ENCODE measurements around the gene CNN3. TPM values are rescaled to one million over a fixed set of nuclear protein-coding genes. Genes with fewer than 3 reads are reported as not detected.
A peak's percentile ranks its signal among the peaks of the same experiment; 100 is the strongest.

The CNN3 gene
- polyA plus RNA-seq, 1 of the 3 experiments (the other 2 are of a cell fraction) = 204 TPM

GRCh38 chr1:94859174-94859573 is 67.7 kb downstream of the CNN3 start (continued):
- no peak for TF ChIP-seq PBX3 (IDR thresholded peaks at IDR 0.05)
- no peak for TF ChIP-seq MAX (IDR thresholded peaks at IDR 0.05; ENCODE audit: low read depth)
- no peak for TF ChIP-seq TCF12 (IDR thresholded peaks at IDR 0.05)
- no peak for TF ChIP-seq SIN3A (IDR thresholded peaks at IDR 0.05; ENCODE audit: borderline replicate concordance, low read depth, low read length)
- no peak for TF ChIP-seq SMC3 (IDR thresholded peaks at IDR 0.05; ENCODE audit: low read depth, low read length)
- no peak for TF ChIP-seq ELF1 (IDR thresholded peaks at IDR 0.05)
- TF ChIP-seq FOSL2 (IDR thresholded peaks at IDR 0.05; ENCODE audit: borderline replicate concordance, low read depth) = no peak
- TF ChIP-seq RXRA (IDR thresholded peaks at IDR 0.05; ENCODE audit: borderline replicate concordance, low read depth) = no peak

- 56% methylated on average over 2 of the region's 2 CpGs for WGBS (ENCODE audit: low lambda C conversion rate)
- no peak for DNase-seq
- POLR2A ChIA-PET = no interaction called here
Measured at GRCh38 chr1:94858276-94858675, 68.6 kb downstream of the CNN3 start.

GRCh38 chr1:94856868-94857267 is 70.0 kb downstream of the CNN3 start:
- H3K27me3 ChIP-seq (ENCODE audit: insufficient read depth) = no peaks in the 10 kb centered on the region
- POLR2A ChIA-PET = no interaction called here
- CTCF ChIA-PET = interaction anchor here (0.6 to 15.1 kb wide), 10 partner anchors 12 to 821 kb away, joined by 3 to 186 read pairs (median 3); no protein-coding TSS in a partner anchor
- H3K4me3 ChIP-seq (ENCODE audit: low read depth in 2 of 2, low read length in 1 of 2) = no peak overlapping the region
- H3K9me3 ChIP-seq = no peaks in the 10 kb centered on the region
- H3K9me2 ChIP-seq = no peaks in the 10 kb centered on the region
- WGBS (ENCODE audit: low lambda C conversion rate) = 99% methylated on average over 3 of the region's 3 CpGs
- H2AFZ ChIP-seq (ENCODE audit: low read depth) = no peak overlapping the region
- no peaks in the 10 kb centered on the region for H3K79me2 ChIP-seq (ENCODE audit: insufficient read depth)
- H3K4me1 ChIP-seq (ENCODE audit: control insufficient read depth in 1 of 2, insufficient read depth in 2 of 2, low read depth in 1 of 2, low read length in 1 of 2) = peaks cover 11 to 18% of the 10 kb centered on the region in 2 experiments; a peak in 3 of 4 replicates
- H3K4me2 ChIP-seq = no peak overlapping the region
- no peak overlapping the region for H3K9ac ChIP-seq
- H3K27ac ChIP-seq (ENCODE audit: low read depth in 2 of 2, low read length in 1 of 2) = no peak overlapping the region
- H3F3A ChIP-seq (replicated peaks; ENCODE audit: insufficient read depth) = peaks cover 17% of the 10 kb centered on the region
- no peaks in the 10 kb centered on the region for H3K36me3 ChIP-seq (replicated peaks in 1 of 2; ENCODE audit: control insufficient read depth in 1 of 2, insufficient read depth in 2 of 2, low read length in 1 of 2)
- no peaks in the 10 kb centered on the region for H4K20me1 ChIP-seq (ENCODE audit: insufficient read depth)
- no peak for DNase-seq
- no peak for TF ChIP-seq FOXJ3 (CRISPR knock-in tag; IDR thresholded peaks at IDR 0.05)
- TF ChIP-seq SIN3A (IDR thresholded peaks at IDR 0.05; ENCODE audit: borderline replicate concordance, low read depth, low read length) = no peak
- no peak for TF ChIP-seq RCOR1 (IDR thresholded peaks at IDR 0.05; ENCODE audit: low read length)
- no peak for TF ChIP-seq ELF1 (IDR thresholded peaks at IDR 0.05)
- TF ChIP-seq YY1 (IDR thresholded peaks at IDR 0.05; ENCODE audit: low read depth) = no peak
- no peak for TF ChIP-seq ZBTB33 (IDR thresholded peaks at IDR 0.05; ENCODE audit: borderline replicate concordance, low read depth)
- no peak for TF ChIP-seq IRF3 (IDR thresholded peaks at IDR 0.05; ENCODE audit: low read depth, low read length)
- TF ChIP-seq CTCF (IDR thresholded peaks at IDR 0.05) = no peak
- no peak for TF ChIP-seq POLR2AphosphoS5 (IDR thresholded peaks at IDR 0.05; ENCODE audit: low read depth, low read length)
- no peak for TF ChIP-seq RXRA (IDR thresholded peaks at IDR 0.05; ENCODE audit: borderline replicate concordance, low read depth)
- no peak for TF ChIP-seq SMC3 (IDR thresholded peaks at IDR 0.05; ENCODE audit: low read depth, low read length)
- TF ChIP-seq NRF1 (IDR thresholded peaks at IDR 0.05; ENCODE audit: low read depth, low read length) = no peak
- TF ChIP-seq RFX5 (IDR thresholded peaks at IDR 0.05; ENCODE audit: low read length) = no peak
- TF ChIP-seq TAF1 (IDR thresholded peaks at IDR 0.05; ENCODE audit: borderline replicate concordance, low read depth, low read length) = no peak

More at GRCh38 chr1:94858276-94858675, 68.6 kb downstream of the CNN3 start:
- Histone ChIP-seq H3K36me3 (replicated peaks in 1 of 2; ENCODE audit: control insufficient read depth in 1 of 2, insufficient read depth in 2 of 2, low read length in 1 of 2) (no peaks in the 10 kb centered on the region), H3K9ac (no peak overlapping the region), H3K27me3 (ENCODE audit: insufficient read depth) (no peaks in the 10 kb centered on the region), H3K9me3 (no peaks in the 10 kb centered on the region), H3K4me1 (ENCODE audit: control insufficient read depth in 1 of 2, insufficient read depth in 2 of 2, low read depth in 1 of 2, low read length in 1 of 2) (peaks cover 20 to 24% of the 10 kb centered on the region in 2 experiments; a peak in 3 of 4 replicates), H4K20me1 (ENCODE audit: insufficient read depth) (no peaks in the 10 kb centered on the region), H3F3A (replicated peaks; ENCODE audit: insufficient read depth) (peaks cover 25% of the 10 kb centered on the region), H3K79me2 (ENCODE audit: insufficient read depth) (no peaks in the 10 kb centered on the region), H3K27ac (ENCODE audit: low read depth in 2 of 2, low read length in 1 of 2) (no peak overlapping the region), H2AFZ (ENCODE audit: low read depth) (no peak overlapping the region), H3K9me2 (no peaks in the 10 kb centered on the region), H3K4me2 (no peak overlapping the region), H3K4me3 (ENCODE audit: low read depth in 2 of 2, low read length in 1 of 2) (no peak overlapping the region)
- CTCF ChIA-PET = interaction anchor here (1.4 to 15.1 kb wide), 3 partner anchors 69 to 186 kb away, joined by 3 to 186 read pairs (median 39); partner anchors contain the start of gene CNN3
- no peak for TF ChIP-seq MXI1 (IDR thresholded peaks at IDR 0.05; ENCODE audit: low read depth, low read length)
- peak; percentile 33; the same call in 1 of the 2 replicates for TF ChIP-seq FOSL2 (IDR thresholded peaks at IDR 0.05; ENCODE audit: borderline replicate concordance, low read depth)
